Hepatocyte (in vitro differentiated cells): ENCODE data around the gene MAPK13.

Experiments
- CTCF ChIP-seq: fragments of 200-600 bp; sonication (generic); IDR thresholded peaks from 2 replicates; pipeline ENCODE4 v1.5.1; 2016; ENCODE audit warnings: antibody characterized with exemption, mild to moderate bottlenecking; ENCODE audit not compliant: poor library complexity
- EZH2 ChIP-seq: fragments of 200-600 bp; sonication (generic); IDR thresholded peaks from 2 replicates; pipeline ENCODE4 v1.6.1; 2016; ENCODE audit warnings: antibody characterized with exemption, mild to moderate bottlenecking, borderline replicate concordance
- EZH2phosphoT487 ChIP-seq: fragments of 200-600 bp; sonication (generic); IDR thresholded peaks from one replicate; pipeline ENCODE4 v1.6.1; 2018; ENCODE audit warnings: antibody characterized with exemption, mild to moderate bottlenecking, low read depth, moderate library complexity; ENCODE audit not compliant: unreplicated experiment, severe bottlenecking

GRCh38 chr6:36113703-36114102 lies 16.6 kb upstream of the MAPK13 start:
- TF ChIP-seq CTCF (no peak), EZH2phosphoT487 (no peak), EZH2 (no peak)
